Keratinocyte (primary cell): ENCODE measurements around the gene RARA. TPM values are rescaled to one million over a fixed set of nuclear protein-coding genes. Genes with fewer than 3 reads are reported as not detected.
A peak's percentile ranks its signal among the peaks of the same experiment; 100 is the strongest.

Experiments used
- DNase-seq: peaks from one replicate; pipeline ENCODE4 v3.0.0-alpha.2; 2011; ENCODE audit warnings: low read depth, missing footprints, low spot score
- FAIRE-seq: peaks from 2 replicates; lab custom pipeline; 2011; peaks lifted over from hg19 to GRCh38; lab: Jason Lieb, UNC
- H2AFZ ChIP-seq: 2 replicates; pipeline ENCODE4 v1.6.0; 2012; ENCODE audit warnings: low read length, control low read depth, inconsistent platforms; ENCODE audit not compliant: control insufficient read depth
- H3K27ac ChIP-seq: 2 replicates; pipeline ENCODE4 v1.5.1; 2011; ENCODE audit warnings: low read length; ENCODE audit not compliant: control insufficient read depth, insufficient read depth
- H3K27me3 ChIP-seq: 3 replicates; pipeline ENCODE4 v1.6.0; 2011; ENCODE audit warnings: low read length; ENCODE audit not compliant: control insufficient read depth, insufficient read depth; ENCODE audit errors: extremely low read depth
- H3K36me3 ChIP-seq, 2 experiments: 2 replicates in 1 of 2; 3 replicates in 1 of 2; pipeline ENCODE4 v1.5.1; 2011; ENCODE audit warnings: low read length in 2 of 2, mild to moderate bottlenecking in 1 of 2; ENCODE audit not compliant: control insufficient read depth in 2 of 2, insufficient read depth in 2 of 2; ENCODE audit errors: extremely low read depth in 1 of 2
- H3K4me1 ChIP-seq: 3 replicates; pipeline ENCODE4 v1.5.1; 2011; ENCODE audit warnings: low read length; ENCODE audit not compliant: control insufficient read depth, insufficient read depth; ENCODE audit errors: extremely low read depth
- H3K4me2 ChIP-seq: 3 replicates; pipeline ENCODE4 v1.6.0; 2011; ENCODE audit warnings: low read depth, low read length; ENCODE audit not compliant: control insufficient read depth, insufficient read depth; ENCODE audit errors: extremely low read depth
- H3K4me3 ChIP-seq, 3 experiments: fragments of 200-600 bp in 1 of 3; sonication (generic) in 1 of 3; 2 replicates in 2 of 3; 3 replicates in 1 of 3; pipeline ENCODE4 v1.5.1; 2011 to 2016; ENCODE audit warnings: low read length in 3 of 3, mild to moderate bottlenecking in 3 of 3, control low read depth in 2 of 3, inconsistent platforms in 1 of 3, low read depth in 1 of 3, mixed read lengths in 1 of 3, mixed run types in 1 of 3, moderate library complexity in 1 of 3; ENCODE audit not compliant: control insufficient read depth in 2 of 3, insufficient read depth in 2 of 3; ENCODE audit errors: extremely low read depth in 1 of 3
- H3K79me2 ChIP-seq: 2 replicates; pipeline ENCODE4 v1.6.0; 2012; ENCODE audit warnings: low read length; ENCODE audit not compliant: control insufficient read depth, insufficient read depth
- H3K9ac ChIP-seq: 3 replicates; pipeline ENCODE4 v1.6.0; 2011; ENCODE audit warnings: low read length; ENCODE audit not compliant: control insufficient read depth, insufficient read depth; ENCODE audit errors: extremely low read depth
- H3K9me1 ChIP-seq: 3 replicates; pipeline ENCODE4 v1.6.0; 2011; ENCODE audit warnings: low read length; ENCODE audit not compliant: control insufficient read depth, insufficient read depth; ENCODE audit errors: extremely low read depth
- H3K9me3 ChIP-seq: 2 replicates; pipeline ENCODE4 v1.5.1; 2012; ENCODE audit warnings: low read depth, low read length; ENCODE audit not compliant: control insufficient read depth
- H4K20me1 ChIP-seq: 3 replicates; pipeline ENCODE4 v1.6.0; 2011; ENCODE audit warnings: low read length; ENCODE audit not compliant: control insufficient read depth, insufficient read depth; ENCODE audit errors: extremely low read depth
- EZH2 ChIP-seq: IDR thresholded peaks from one replicate; pipeline ENCODE4 v1.6.1; 2012; ENCODE audit warnings: inconsistent platforms, mild to moderate bottlenecking, low read length, moderate library complexity
- dilution Hi-C: fragments of 300-500 bp; cut with MboI; formaldehyde crosslinking; loops from one replicate; pipeline ENCODE4 v1.7.0; 2020; ENCODE audit warnings: low sequenced_read_pairs; ENCODE audit not compliant: extremely low pct_ligation_motif_present
- polyA plus RNA-seq, 5 experiments: library from polyadenylated mRNA; depleted of rRNA in 3 of 5; stranded (reverse) in 3 of 5; stranded (forward) in 1 of 5; unstranded in 1 of 5; fragments of >200 nt; gene quantifications; 1 replicate in 1 of 5; 2 replicates in 3 of 5; 3 replicates in 1 of 5; pipeline versions ENCODE4 v1.2.1 to v1.2.3, GENCODE V29; 2011 to 2012; ENCODE audit warnings: missing spikeins in 2 of 5, low read depth in 1 of 5, low replicate concordance in 1 of 5
- TF ChIP-seq, protein P1 (sequence below), 3 experiments: IDR thresholded peaks in 1 of 3; conservative IDR thresholded peaks in 1 of 3; optimal IDR thresholded peaks in 1 of 3; 2 replicates in 2 of 3; 3 replicates in 1 of 3; pipeline versions ENCODE3 to v1.5.1; 2011; ENCODE audit warnings: low read length in 3 of 3, mild to moderate bottlenecking in 3 of 3, moderate library complexity in 2 of 3, control low read depth in 1 of 3, inconsistent platforms in 1 of 3; ENCODE audit not compliant: insufficient read depth in 2 of 3; ENCODE audit errors: extremely low read depth in 1 of 3

The RARA gene
- polyA plus RNA-seq, 1 donor (not counting 4 experiments of a cell fraction or from before 2014, with no cell fraction given), result 3.8 TPM

DNA sequence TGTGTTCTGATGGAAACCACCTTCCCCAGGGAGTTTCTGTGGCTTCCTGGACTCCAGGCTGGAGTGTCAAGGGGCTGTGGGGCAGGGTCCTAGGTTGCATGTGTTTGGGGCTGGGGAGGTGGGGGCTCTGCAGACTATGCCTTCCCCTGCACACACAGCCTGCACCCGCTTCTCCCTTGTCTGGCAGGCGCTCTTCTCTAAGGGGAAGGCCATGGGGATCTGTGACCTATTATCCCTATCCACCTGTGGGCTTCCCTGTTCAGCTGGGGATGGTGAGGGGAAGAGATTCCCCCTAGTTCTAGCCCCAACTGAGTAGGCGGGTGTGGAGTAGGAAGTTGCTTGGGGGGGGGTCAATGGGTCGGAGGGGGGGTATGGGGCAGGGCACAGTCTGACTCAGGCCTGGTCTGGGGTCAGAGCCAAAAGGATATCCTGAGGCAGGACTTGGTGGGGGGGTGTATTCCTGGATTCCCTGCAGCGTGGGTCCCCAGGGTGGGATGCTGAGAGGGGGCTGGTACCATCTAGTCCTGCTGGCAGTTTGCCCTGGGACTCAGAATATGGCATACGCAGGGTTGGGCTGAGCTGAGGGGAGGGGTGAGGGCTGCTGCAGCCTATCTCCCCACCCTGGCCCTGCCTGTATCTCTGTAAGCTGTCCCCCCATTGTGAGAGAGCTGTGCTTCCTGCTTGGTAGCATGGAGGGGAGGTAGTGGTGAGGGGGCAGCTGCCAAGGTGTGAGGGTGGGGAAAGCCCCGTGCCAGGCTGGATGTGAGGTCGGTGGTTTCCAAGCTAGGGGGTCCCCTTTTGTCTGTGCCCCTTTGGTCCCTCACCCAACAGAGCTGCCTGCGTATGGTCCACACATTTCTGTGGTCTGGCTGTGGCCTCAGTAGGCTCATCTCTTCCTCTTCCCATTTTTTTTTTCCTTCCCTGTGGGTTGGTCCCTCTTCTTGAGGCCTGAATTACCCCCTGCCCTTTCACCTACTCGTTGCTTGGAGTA is 14.7 kb downstream of the RARA start:
- Histone ChIP-seq H3K27me3 (no peaks in the 10 kb centered on the region), H3K4me2 (peak overlapping the region; percentile 97), H3K4me3 (no peak overlapping the region), H3K9me1 (peaks cover 2% of the 10 kb centered on the region), H2AFZ (no peak overlapping the region), H3K9me3 (no peaks in the 10 kb centered on the region), H3K36me3 (peaks cover 0 to 2% of the 10 kb centered on the region in 2 experiments), H4K20me1 (peaks cover 17% of the 10 kb centered on the region), H3K27ac (peak overlapping the region; percentile 86), H3K79me2 (peaks cover 97% of the 10 kb centered on the region), H3K4me1 (peaks cover 61% of the 10 kb centered on the region), H3K9ac (peak overlapping the region; percentile 74)
- FAIRE-seq (no peak), DNase-seq (no peak)
- no peak for TF ChIP-seq EZH2
- TF ChIP-seq, protein P1, sequence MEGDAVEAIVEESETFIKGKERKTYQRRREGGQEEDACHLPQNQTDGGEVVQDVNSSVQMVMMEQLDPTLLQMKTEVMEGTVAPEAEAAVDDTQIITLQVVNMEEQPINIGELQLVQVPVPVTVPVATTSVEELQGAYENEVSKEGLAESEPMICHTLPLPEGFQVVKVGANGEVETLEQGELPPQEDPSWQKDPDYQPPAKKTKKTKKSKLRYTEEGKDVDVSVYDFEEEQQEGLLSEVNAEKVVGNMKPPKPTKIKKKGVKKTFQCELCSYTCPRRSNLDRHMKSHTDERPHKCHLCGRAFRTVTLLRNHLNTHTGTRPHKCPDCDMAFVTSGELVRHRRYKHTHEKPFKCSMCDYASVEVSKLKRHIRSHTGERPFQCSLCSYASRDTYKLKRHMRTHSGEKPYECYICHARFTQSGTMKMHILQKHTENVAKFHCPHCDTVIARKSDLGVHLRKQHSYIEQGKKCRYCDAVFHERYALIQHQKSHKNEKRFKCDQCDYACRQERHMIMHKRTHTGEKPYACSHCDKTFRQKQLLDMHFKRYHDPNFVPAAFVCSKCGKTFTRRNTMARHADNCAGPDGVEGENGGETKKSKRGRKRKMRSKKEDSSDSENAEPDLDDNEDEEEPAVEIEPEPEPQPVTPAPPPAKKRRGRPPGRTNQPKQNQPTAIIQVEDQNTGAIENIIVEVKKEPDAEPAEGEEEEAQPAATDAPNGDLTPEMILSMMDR (optimal IDR thresholded peaks at IDR 0.05 in 1 of 3, IDR thresholded peaks at IDR 0.05 in 1 of 3, conservative IDR thresholded peaks at IDR 0.05 in 1 of 3; ENCODE audit: extremely low read depth in 1 of 3, insufficient read depth in 2 of 3, low read length in 3 of 3), result no peak
- dilution Hi-C loops, result no loop called here

DNA sequence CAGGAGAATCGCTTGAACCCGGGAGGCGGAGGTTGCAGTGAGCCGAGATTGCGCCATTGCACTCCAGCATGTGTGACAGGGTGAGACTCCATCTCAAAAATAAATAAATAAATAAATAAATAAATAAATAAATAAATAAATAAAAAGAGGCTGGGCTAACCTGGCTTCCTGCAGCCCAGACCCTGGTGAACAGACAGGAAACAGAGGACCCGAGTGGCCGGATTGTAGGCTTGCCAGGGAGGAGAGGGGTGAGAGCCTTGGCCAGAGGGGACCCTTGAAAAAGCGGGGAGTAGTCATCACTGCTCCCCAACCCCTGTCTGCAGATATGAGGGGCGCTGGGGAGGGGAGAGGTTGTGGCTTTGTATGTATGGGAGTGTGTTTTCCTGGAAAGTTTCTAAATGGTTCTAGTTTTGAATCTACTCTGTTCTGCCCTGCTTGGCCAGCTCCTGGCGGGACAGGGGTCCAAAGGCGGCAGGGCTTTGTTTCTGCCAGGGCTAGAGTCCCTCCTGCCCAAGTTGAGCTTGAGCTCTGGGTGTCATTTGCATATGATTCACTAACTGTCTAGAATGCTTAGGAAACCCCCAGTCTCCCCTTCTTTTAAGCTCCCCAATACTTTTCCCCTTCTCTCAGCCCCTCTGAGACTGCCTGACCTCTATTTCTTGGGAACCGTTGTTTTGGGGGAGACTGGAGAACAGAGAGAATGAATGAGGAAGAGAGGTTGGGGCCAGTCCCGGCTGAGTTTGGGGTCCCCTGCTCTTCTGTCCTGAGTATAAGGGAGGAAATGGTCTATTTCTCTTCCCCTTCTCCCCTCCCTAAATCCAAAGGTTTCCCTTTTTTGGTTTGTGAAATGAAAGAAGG is 16.4 kb downstream of the RARA start:
- no peak overlapping the region for H3K9ac ChIP-seq
- TF ChIP-seq EZH2, result no peak
- TF ChIP-seq, protein P1 (optimal IDR thresholded peaks at IDR 0.05 in 1 of 3, IDR thresholded peaks at IDR 0.05 in 1 of 3, conservative IDR thresholded peaks at IDR 0.05 in 1 of 3; ENCODE audit: extremely low read depth in 1 of 3, insufficient read depth in 2 of 3, low read length in 3 of 3), result no peak
- H4K20me1 ChIP-seq, result peaks cover 21% of the 10 kb centered on the region
- H3K4me3 ChIP-seq, result no peak overlapping the region
- H3K79me2 ChIP-seq, result peaks cover 95% of the 10 kb centered on the region
- no peak for FAIRE-seq
- H3K4me2 ChIP-seq, result no peak overlapping the region
- H3K27me3 ChIP-seq, result no peaks in the 10 kb centered on the region
- no peaks in the 10 kb centered on the region for H3K9me3 ChIP-seq
- H3K27ac ChIP-seq, result no peak overlapping the region
- dilution Hi-C loops, result no loop called here
- H2AFZ ChIP-seq, result no peak overlapping the region
- H3K9me1 ChIP-seq, result peaks cover 2% of the 10 kb centered on the region
- H3K36me3 ChIP-seq, result peaks cover 0 to 2% of the 10 kb centered on the region in 2 experiments
- H3K4me1 ChIP-seq, result peaks cover 52% of the 10 kb centered on the region
- DNase-seq, result no peak
